Measurements from ENCODE around the gene DTD1. TPM values are rescaled to one million over a fixed set of nuclear protein-coding genes. Genes with fewer than 3 reads are reported as not detected.

DTD1 gene
- total RNA-seq: 14.3 TPM
- long read RNA-seq, transcript DTD1-201 (6 exons, 1,387 nt): major isoform, 16 of 18 reads
- long read RNA-seq, partial matches to known transcripts: 1 of 18 reads
- long read RNA-seq, other reads (novel, unspliced or antisense): 1 of 18 reads

- intact Hi-C loops (cut with DNase I): no loop called here
- DNase-seq (ENCODE audit: low spot score): peak; percentile 97
Observed at GRCh38 chr20:18587665-18588573, at the start of gene DTD1. Gene DTD1, plus strand, starts transcription at chr20:18588054. Its CDS starts 19 bp downstream, at chr20:18588073.

GRCh38 chr20:18541741-18542140 is 46.1 kb upstream of the DTD1 start:
- no peak for DNase-seq (ENCODE audit: low spot score)
- intact Hi-C loops (cut with DNase I): no loop called here

- DNase-seq (ENCODE audit: low spot score): no peak
- intact Hi-C loops (cut with DNase I): no loop called here
Observed at GRCh38 chr20:18543216-18543615, 44.6 kb upstream of the DTD1 start.

- intact Hi-C loops (cut with DNase I): no loop called here
- DNase-seq (ENCODE audit: low spot score): no peak
Observed at GRCh38 chr20:18543932-18544331, 43.9 kb upstream of the DTD1 start.

- intact Hi-C loops (cut with DNase I): no loop called here
- no peak for DNase-seq (ENCODE audit: low spot score)
Observed at GRCh38 chr20:18545566-18545965, 42.3 kb upstream of the DTD1 start.

GRCh38 chr20:18548465-18548864 is 39.4 kb upstream of the DTD1 start:
- DNase-seq (ENCODE audit: low spot score): no peak
- intact Hi-C loops (cut with DNase I): no loop called here

GRCh38 chr20:18553746-18554145 is 34.1 kb upstream of the DTD1 start:
- no peak for DNase-seq (ENCODE audit: low spot score)
- intact Hi-C loops (cut with DNase I): no loop called here

- intact Hi-C loops (cut with DNase I): loop anchor here (5.0 kb wide), 1 partner anchor 60 kb away; the partner anchor contains the start of gene SEC23B
Observed at GRCh38 chr20:18566892-18567738, 20.7 kb upstream of the DTD1 start, which contains the start of gene SMIM26. Gene SMIM26, plus strand, starts transcription at chr20:18567432. Its CDS starts 47 bp downstream, at chr20:18567479.

GRCh38 chr20:18567739-18568091 is 20.1 kb upstream of the DTD1 start:
- intact Hi-C loops (cut with DNase I): loop anchor here (5.0 kb wide), 1 partner anchor 60 kb away; the partner anchor contains the start of gene SEC23B
- no peak for DNase-seq (ENCODE audit: low spot score)

More at GRCh38 chr20:18566892-18567738, 20.7 kb upstream of the DTD1 start, which contains the start of gene SMIM26:
- peak; percentile 97 for DNase-seq (ENCODE audit: low spot score)

GRCh38 chr20:18571009-18571408 is 16.8 kb upstream of the DTD1 start:
- DNase-seq (ENCODE audit: low spot score): no peak
- intact Hi-C loops (cut with DNase I): no loop called here

GRCh38 chr20:18571578-18571977 is 16.3 kb upstream of the DTD1 start:
- no peak for DNase-seq (ENCODE audit: low spot score)
- intact Hi-C loops (cut with DNase I): no loop called here

- no peak for DNase-seq (ENCODE audit: low spot score)
- intact Hi-C loops (cut with DNase I): no loop called here
Observed at GRCh38 chr20:18577942-18578341, 9.9 kb upstream of the DTD1 start.

- no peak for DNase-seq (ENCODE audit: low spot score)
- intact Hi-C loops (cut with DNase I): no loop called here
Observed at GRCh38 chr20:18578581-18578980, 9.3 kb upstream of the DTD1 start.

GRCh38 chr20:18580012-18580411 is 7.8 kb upstream of the DTD1 start:
- intact Hi-C loops (cut with DNase I): no loop called here
- no peak for DNase-seq (ENCODE audit: low spot score)

- no peak for DNase-seq (ENCODE audit: low spot score)
Observed at GRCh38 chr20:18585134-18585533, 2.7 kb upstream of the DTD1 start.

GRCh38 chr20:18588574-18588933 is 700 bp downstream of the DTD1 start:
- no peak for DNase-seq (ENCODE audit: low spot score)

More at GRCh38 chr20:18585134-18585533, 2.7 kb upstream of the DTD1 start:
- intact Hi-C loops (cut with DNase I): no loop called here

GRCh38 chr20:18589941-18590674 is 2.3 kb downstream of the DTD1 start:
- intact Hi-C loops (cut with DNase I): no loop called here
- DNase-seq (ENCODE audit: low spot score): no peak

More at GRCh38 chr20:18588574-18588933, 700 bp downstream of the DTD1 start:
- intact Hi-C loops (cut with DNase I): no loop called here

- intact Hi-C loops (cut with DNase I): no loop called here
- no peak for DNase-seq (ENCODE audit: low spot score)
Observed at GRCh38 chr20:18596270-18596669, 8.4 kb downstream of the DTD1 start.

GRCh38 chr20:18609741-18610140 is 21.9 kb downstream of the DTD1 start:
- intact Hi-C loops (cut with DNase I): no loop called here
- no peak for DNase-seq (ENCODE audit: low spot score)

Measured in cardiac septum (tissue), 1 donor.